HG03045 (cell line): ENCODE data around the gene SPDYE4.

ENCODE experiments used
- ATAC-seq: cut with Tn5 transposase; IDR thresholded peaks from one replicate; pipeline ENCODE4 v1.9.1; 2021; ENCODE audit warnings: mild to moderate bottlenecking, moderate library complexity; ENCODE audit not compliant: unreplicated experiment

Gene SPDYE4

DNA sequence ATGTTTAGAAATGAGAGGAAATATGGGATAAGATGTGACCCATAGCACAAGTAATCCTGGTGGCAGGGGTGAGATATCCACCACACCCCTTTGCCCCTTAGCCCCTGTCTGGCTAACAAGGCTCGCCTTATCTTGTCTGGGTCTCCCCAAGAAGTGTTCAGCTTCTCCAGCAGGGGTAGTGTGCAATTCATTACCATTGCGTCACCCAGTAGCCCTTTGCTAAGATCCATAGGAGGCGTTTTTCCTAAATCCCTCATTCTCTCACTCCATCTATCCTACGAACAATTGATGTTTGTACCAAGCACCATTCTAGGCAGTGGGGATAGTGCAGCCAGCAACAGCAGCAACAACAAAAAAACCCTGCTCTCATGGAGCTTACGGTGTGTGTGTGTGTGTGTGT is 44.5 kb downstream of the SPDYE4 start:
- ATAC-seq: no peak

DNA sequence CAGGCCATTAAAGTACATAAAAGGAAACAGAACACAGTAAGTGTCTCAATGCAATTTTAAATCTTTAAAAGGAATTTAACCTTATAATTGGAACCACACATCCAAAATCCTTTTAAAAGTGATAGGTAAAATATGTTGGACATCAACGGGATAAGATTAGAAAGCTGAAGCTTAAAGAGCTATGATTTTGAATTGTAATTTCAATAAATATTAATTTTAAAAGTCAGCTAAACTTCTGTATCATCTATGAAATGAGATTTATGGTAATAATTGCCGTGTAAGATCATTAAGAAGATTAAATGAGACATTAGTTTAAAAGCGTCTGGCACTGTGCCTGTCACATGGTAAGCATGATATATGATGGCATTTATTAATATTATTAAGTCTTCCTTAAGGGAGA is 45.0 kb downstream of the SPDYE4 start:
- no peak for ATAC-seq

- ATAC-seq: no peak
These were observed 45.6 kb downstream of the SPDYE4 start for GRCh38 chr17:8712698-8713097.

DNA sequence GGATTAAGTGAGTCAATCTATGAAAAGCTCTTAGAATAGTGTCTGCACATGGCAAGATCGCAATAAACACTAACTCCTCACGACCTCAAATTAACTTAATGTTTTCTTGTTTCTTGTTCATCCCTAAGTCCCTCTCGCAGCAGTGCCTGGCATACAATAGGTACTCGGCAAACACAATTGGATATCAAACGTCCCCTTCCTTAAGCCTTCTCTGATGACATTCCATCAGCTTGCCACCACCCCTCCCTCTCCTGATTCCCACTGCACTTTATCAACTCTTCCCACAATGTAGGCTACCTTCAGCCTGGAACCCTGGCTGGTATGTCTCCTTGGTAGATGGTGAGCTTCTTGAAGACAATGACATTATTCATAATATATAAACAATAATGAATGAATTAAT is 47.1 kb downstream of the SPDYE4 start:
- ATAC-seq: no peak

DNA sequence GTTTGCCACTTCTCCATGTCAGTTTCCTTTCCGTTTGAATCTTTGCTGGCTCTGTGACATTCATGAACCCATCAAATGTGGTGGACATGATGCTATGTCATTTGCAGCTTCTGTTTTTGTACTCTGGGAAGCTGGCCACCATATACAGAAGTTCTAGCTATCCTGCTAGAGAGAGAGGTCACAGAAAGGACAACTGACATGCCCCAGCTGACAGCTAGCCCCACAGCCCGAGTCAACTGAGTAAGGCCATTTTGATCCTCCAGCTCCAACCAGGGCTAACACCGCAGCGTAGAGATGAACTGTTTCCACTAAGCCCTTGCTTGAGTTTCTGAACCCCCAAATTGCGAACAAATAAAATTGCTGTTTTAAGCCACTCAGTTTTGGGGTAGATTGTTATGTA is 47.5 kb downstream of the SPDYE4 start:
- ATAC-seq: no peak

DNA sequence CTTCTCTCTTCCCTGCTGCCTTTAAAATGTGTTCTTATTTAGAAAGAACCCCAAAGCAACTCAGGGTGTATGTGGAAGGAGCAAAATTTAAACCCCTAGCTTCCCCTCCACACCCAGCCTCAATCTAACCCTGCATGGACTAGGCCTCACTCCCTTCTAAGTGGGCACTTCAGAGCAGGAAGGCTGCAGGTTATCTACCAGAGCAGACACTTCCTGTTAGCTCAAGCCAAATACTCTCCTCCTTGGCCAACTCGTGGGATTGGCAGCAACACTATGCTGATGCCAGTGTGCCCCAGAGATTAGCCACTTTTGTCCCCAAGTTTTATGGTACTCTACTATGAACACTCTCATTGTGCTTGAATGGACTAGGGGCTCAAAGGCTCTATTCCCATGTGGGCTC is 49.3 kb downstream of the SPDYE4 start:
- no peak for ATAC-seq

DNA sequence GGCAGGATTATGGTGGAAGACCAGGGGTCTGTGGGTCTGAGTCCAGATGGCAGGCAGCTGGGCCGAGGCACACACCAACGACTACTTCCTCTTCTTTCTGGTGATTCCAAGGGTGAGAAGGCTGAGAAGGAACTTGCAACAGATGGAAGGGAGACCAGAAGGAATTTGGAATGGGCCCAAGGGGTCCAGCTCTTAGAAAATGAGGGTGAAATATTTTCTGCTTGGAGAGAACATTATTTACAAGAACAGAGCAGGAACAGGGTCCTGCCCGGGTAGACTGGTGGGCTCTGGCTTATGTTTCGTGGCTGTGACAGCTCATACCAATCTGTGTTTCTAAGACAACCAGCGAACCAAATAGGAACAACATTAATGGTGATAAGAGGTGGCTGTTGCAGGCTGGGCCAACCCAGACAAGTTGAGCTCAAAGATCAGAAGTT is 50.3 kb downstream of the SPDYE4 start:
- ATAC-seq: no peak

DNA sequence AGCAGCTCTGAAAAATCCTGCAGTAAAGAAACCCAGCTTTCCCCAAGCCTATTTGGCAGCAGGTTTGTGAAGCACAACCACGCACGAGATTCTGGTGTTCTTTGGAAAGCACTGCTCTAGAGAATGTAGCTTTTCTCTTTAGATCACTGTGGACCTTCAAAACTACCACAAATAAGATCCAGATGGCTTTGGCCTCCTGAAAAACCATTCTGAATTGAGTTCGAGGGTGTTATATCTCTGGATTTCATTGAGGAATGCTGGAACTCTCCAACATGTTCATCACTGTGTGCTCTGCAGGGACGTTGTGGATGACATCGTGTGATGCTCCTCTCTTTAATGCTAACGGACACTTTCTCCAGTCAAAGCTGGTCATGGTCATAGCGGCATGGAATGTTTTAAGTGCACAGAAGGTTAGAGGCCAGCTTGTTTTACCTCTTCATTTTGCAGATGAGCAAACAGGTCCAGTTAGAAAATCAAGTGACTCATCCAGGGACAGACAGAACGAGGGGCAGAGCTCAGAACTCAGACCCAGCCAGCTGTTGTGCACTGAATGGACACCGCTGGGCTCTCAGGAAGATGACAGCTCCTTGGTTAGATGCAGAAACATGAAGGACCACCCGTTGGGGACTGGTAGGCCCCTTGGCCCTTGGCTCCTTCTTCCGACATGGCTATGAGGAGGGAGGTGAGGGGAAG is 50.9 kb downstream of the SPDYE4 start:
- ATAC-seq: no peak

DNA sequence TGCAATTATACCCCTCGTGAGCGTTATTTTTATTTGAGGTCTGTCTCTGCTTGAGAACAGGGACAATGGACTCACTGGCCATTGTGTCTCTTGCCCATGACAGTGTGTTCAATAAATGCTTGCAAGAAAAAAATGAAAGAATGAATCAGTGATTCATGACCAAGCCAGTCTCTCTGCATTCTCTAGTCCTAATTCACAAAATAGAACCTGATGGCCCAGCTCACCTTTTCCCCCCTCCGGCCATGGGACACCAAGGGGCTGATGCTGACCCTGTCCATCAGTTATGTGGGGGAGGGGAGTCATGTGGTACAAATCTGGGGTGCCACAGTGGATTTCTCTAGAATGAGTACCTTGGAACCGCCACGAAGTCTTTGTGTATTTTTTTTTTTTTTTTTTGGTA is 51.9 kb downstream of the SPDYE4 start:
- no peak for ATAC-seq

DNA sequence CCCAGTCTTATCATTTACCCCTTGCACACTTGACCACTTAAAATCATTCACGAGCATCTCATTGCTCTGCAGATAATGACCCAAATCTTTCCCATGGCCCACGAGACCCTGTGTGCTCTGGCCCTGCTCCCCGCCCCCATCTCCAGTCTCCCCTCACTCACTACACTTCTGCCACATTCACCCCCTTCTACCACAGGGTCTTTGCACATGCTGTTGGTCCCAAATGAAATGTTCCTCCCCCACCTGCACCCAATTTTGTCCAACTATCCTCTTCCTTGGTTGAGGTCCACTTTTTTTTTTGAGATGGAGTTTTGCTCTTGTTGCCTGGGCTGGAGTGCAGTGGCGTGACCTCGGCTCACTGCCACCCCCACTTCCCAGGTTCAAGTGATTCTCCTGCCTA is 52.9 kb downstream of the SPDYE4 start:
- no peak for ATAC-seq

DNA sequence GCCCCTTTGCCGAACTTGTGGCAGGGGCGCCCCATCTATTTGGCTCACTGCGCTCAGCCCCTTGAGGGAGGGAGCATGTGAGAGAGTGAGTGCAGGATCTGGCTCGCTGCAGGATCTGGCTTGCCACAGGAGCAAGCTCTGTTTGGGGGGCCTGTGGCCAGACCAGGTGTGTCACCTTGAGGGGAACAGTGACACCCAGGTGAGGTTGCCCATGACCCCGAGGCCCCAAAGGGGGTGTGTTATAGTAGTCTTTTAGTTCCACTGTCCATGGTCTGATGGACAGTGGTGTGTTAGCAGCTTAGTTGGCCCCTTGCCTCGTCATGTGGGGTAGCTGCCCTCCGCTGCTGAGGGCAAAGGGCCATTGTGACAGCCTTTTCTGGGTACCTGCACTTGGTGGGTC is 55.3 kb downstream of the SPDYE4 start:
- ATAC-seq: no peak

DNA sequence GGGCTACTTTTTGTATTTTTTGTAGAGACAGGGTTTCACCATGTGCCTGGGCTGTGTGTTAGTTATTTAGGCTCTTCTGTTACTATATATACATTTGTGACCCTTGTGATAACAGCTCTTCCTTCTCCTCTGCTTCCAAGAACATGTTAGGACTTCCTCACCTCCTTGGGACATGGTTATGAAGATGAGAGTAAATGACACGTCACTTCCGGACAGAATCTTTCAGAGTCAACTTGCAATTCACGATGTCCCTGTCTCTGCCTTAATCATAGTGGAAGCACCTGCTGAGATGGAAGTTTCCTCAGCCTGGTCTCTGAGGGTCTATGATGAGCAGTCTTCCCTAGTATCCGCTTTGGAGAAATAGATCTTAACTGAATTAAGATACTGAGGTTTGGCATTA is 56.6 kb downstream of the SPDYE4 start:
- no peak for ATAC-seq

DNA sequence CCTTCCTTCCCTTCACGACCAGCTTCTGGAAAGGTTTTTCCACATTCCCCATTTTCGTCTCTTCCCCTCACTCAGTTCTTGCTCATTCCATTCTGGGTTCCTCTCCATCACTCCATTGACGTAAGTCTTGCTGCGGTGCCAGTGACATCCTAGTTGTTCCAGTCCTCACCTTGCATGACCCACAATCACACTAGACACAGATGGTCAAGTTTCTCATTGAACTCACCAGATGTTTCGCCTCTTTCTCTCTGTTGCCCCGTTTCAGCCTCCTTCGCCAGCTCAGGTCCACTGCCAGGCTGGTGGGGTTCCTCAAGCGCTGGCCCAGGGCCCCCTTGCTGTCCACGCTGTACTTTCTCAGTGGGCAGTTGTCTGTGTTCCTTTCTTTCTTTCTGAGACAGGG is 57.1 kb downstream of the SPDYE4 start:
- no peak for ATAC-seq
